ENCODE measurements around the gene CHIT1.

CHIT1 gene

GRCh38 chr1:203229471-203230135 lies at the start of gene CHIT1:
TSS of gene CHIT1 (minus strand) at chr1:203229673. CDS start at chr1:203229636, 37 bp downstream.
- DNase-seq (ENCODE audit: low spot score in 2 of 2) = no peak
- peaks cover 7% of the 10 kb centered on the region for H3K27me3 ChIP-seq (ENCODE audit: low read depth)
- peaks cover under 1% of the 10 kb centered on the region for H3K9me3 ChIP-seq
- in situ Hi-C loops (cut with MboI; ENCODE audit: low sequenced_read_pairs) = no loop called here
- no peak within 1 kb of the TSS for H3K4me3 ChIP-seq
- H3K4me1 ChIP-seq = no peaks in the 10 kb centered on the region
- H3K36me3 ChIP-seq (replicated peaks) = no peaks in the 10 kb centered on the region

- Histone ChIP-seq H3K9me3 (no peaks in the 10 kb centered on the region), H3K4me3 (no peak overlapping the region), H3K36me3 (replicated peaks) (no peaks in the 10 kb centered on the region), H3K27me3 (ENCODE audit: low read depth) (no peaks in the 10 kb centered on the region), H3K4me1 (no peaks in the 10 kb centered on the region)
- DNase-seq (ENCODE audit: low spot score in 2 of 2) = no peak
- in situ Hi-C loops (cut with MboI; ENCODE audit: low sequenced_read_pairs) = no loop called here
Observed at GRCh38 chr1:203278885-203279406, 49.5 kb upstream of the CHIT1 start.

GRCh38 chr1:203278082-203278884 lies 48.8 kb upstream of the CHIT1 start:
- Histone ChIP-seq H3K4me1 (peaks cover 5% of the 10 kb centered on the region), H3K9me3 (no peaks in the 10 kb centered on the region), H3K27me3 (ENCODE audit: low read depth) (no peaks in the 10 kb centered on the region), H3K36me3 (replicated peaks) (no peaks in the 10 kb centered on the region), H3K4me3 (no peak overlapping the region)
- in situ Hi-C loops (cut with MboI; ENCODE audit: low sequenced_read_pairs) = no loop called here
- DNase-seq (ENCODE audit: low spot score in 2 of 2) = no peak

GRCh38 chr1:203276916-203277545 lies 47.6 kb upstream of the CHIT1 start:
- peaks cover 16% of the 10 kb centered on the region for H3K4me1 ChIP-seq
- H3K27me3 ChIP-seq (ENCODE audit: low read depth) = no peaks in the 10 kb centered on the region
- H3K36me3 ChIP-seq (replicated peaks) = no peaks in the 10 kb centered on the region
- H3K9me3 ChIP-seq = no peaks in the 10 kb centered on the region
- no peak for DNase-seq (ENCODE audit: low spot score in 2 of 2)
- in situ Hi-C loops (cut with MboI; ENCODE audit: low sequenced_read_pairs) = no loop called here
- no peak overlapping the region for H3K4me3 ChIP-seq

- DNase-seq (ENCODE audit: low spot score in 2 of 2) = no peak
- H3K27me3 ChIP-seq (ENCODE audit: low read depth) = no peaks in the 10 kb centered on the region
- H3K4me1 ChIP-seq = peaks cover 21% of the 10 kb centered on the region
- no peaks in the 10 kb centered on the region for H3K9me3 ChIP-seq
- no peaks in the 10 kb centered on the region for H3K36me3 ChIP-seq (replicated peaks)
- no peak overlapping the region for H3K4me3 ChIP-seq
- in situ Hi-C loops (cut with MboI; ENCODE audit: low sequenced_read_pairs) = no loop called here
Observed at GRCh38 chr1:203276408-203276807, 46.9 kb upstream of the CHIT1 start.

GRCh38 chr1:203275656-203276272 lies 46.3 kb upstream of the CHIT1 start:
- no peaks in the 10 kb centered on the region for H3K36me3 ChIP-seq (replicated peaks)
- H3K27me3 ChIP-seq (ENCODE audit: low read depth) = no peaks in the 10 kb centered on the region
- in situ Hi-C loops (cut with MboI; ENCODE audit: low sequenced_read_pairs) = no loop called here

GRCh38 chr1:203274603-203275381 lies 45.3 kb upstream of the CHIT1 start:
- in situ Hi-C loops (cut with MboI; ENCODE audit: low sequenced_read_pairs) = loop anchor here (5.0 kb wide), 3 partner anchors 68 to 428 kb away; no protein-coding TSS in a partner anchor
- Histone ChIP-seq H3K9me3 (no peaks in the 10 kb centered on the region), H3K36me3 (replicated peaks) (no peaks in the 10 kb centered on the region), H3K4me1 (peaks cover 21% of the 10 kb centered on the region), H3K27me3 (ENCODE audit: low read depth) (no peaks in the 10 kb centered on the region), H3K4me3 (no peak overlapping the region)
- no peak for DNase-seq (ENCODE audit: low spot score in 2 of 2)

More at GRCh38 chr1:203275656-203276272, 46.3 kb upstream of the CHIT1 start:
- H3K4me3 ChIP-seq = no peak overlapping the region
- no peak for DNase-seq (ENCODE audit: low spot score in 2 of 2)
- H3K9me3 ChIP-seq = no peaks in the 10 kb centered on the region
- peaks cover 21% of the 10 kb centered on the region for H3K4me1 ChIP-seq

- no peak for DNase-seq (ENCODE audit: low spot score in 2 of 2)
- Histone ChIP-seq H3K27me3 (ENCODE audit: low read depth) (no peaks in the 10 kb centered on the region), H3K36me3 (replicated peaks) (no peaks in the 10 kb centered on the region), H3K9me3 (no peaks in the 10 kb centered on the region), H3K4me1 (peaks cover 21% of the 10 kb centered on the region), H3K4me3 (no peak overlapping the region)
- in situ Hi-C loops (cut with MboI; ENCODE audit: low sequenced_read_pairs) = loop anchor here (5.0 kb wide), 3 partner anchors 68 to 428 kb away; no protein-coding TSS in a partner anchor
Observed at GRCh38 chr1:203273869-203274602, 44.6 kb upstream of the CHIT1 start.

GRCh38 chr1:203273206-203273868 lies 43.9 kb upstream of the CHIT1 start:
- H3K4me3 ChIP-seq = no peak overlapping the region
- H3K27me3 ChIP-seq (ENCODE audit: low read depth) = no peaks in the 10 kb centered on the region
- in situ Hi-C loops (cut with MboI; ENCODE audit: low sequenced_read_pairs) = loop anchor here (5.0 kb wide), 3 partner anchors 69 to 429 kb away; no protein-coding TSS in a partner anchor
- no peaks in the 10 kb centered on the region for H3K36me3 ChIP-seq (replicated peaks)
- no peaks in the 10 kb centered on the region for H3K9me3 ChIP-seq
- DNase-seq (ENCODE audit: low spot score in 2 of 2) = peak; percentile 83 to 94
- H3K4me1 ChIP-seq = peaks cover 21% of the 10 kb centered on the region

- in situ Hi-C loops (cut with MboI; ENCODE audit: low sequenced_read_pairs) = loop anchor here (5.0 kb wide), 3 partner anchors 70 to 430 kb away; no protein-coding TSS in a partner anchor
- DNase-seq (ENCODE audit: low spot score in 2 of 2) = no peak
- Histone ChIP-seq H3K4me1 (peaks cover 22% of the 10 kb centered on the region), H3K4me3 (no peak overlapping the region), H3K27me3 (ENCODE audit: low read depth) (no peaks in the 10 kb centered on the region), H3K9me3 (no peaks in the 10 kb centered on the region), H3K36me3 (replicated peaks) (no peaks in the 10 kb centered on the region)
Observed at GRCh38 chr1:203272633-203273205, 43.2 kb upstream of the CHIT1 start.

- H3K9me3 ChIP-seq = no peaks in the 10 kb centered on the region
- no peak overlapping the region for H3K4me3 ChIP-seq
- peaks cover 23% of the 10 kb centered on the region for H3K4me1 ChIP-seq
- H3K36me3 ChIP-seq (replicated peaks) = no peaks in the 10 kb centered on the region
- no peaks in the 10 kb centered on the region for H3K27me3 ChIP-seq (ENCODE audit: low read depth)
- in situ Hi-C loops (cut with MboI; ENCODE audit: low sequenced_read_pairs) = loop anchor here (5.0 kb wide), 3 partner anchors 70 to 430 kb away; no protein-coding TSS in a partner anchor
- peak; percentile 31 to 77 for DNase-seq (ENCODE audit: low spot score in 2 of 2)
Observed at GRCh38 chr1:203271962-203272632, 42.6 kb upstream of the CHIT1 start.
